ENCODE measurements around the gene ZNF474. TPM values are rescaled to one million over a fixed set of nuclear protein-coding genes. Genes with fewer than 3 reads are reported as not detected.

ZNF474 gene
- total and polyA plus RNA-seq, 2 donors from 2014 or later = 0.38 TPM; not detected in 1

DNA sequence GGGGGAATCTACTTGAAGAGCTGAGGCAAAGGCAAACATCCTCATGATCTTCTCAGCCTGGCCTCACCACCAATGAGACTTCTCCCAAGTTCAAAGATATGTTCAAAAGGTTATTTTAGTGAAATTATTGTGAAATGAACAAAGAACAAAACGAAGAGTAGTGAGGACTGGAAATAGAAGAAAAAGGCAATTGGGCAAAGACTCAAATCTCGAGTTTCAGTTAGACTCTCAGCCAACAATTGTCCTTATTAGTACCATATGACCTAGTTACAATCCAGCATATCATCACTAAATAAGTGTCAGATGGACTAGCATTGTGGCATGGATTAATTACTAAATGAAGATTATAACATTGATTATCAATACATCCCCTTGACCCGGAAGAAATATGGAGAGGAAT, 9.0 kb downstream of the ZNF474 start:
- H3K27ac ChIP-seq (ENCODE audit: low read depth in 2 of 2, low read length in 2 of 2) = no peak overlapping the region
- FAIRE-seq = no peak

DNA sequence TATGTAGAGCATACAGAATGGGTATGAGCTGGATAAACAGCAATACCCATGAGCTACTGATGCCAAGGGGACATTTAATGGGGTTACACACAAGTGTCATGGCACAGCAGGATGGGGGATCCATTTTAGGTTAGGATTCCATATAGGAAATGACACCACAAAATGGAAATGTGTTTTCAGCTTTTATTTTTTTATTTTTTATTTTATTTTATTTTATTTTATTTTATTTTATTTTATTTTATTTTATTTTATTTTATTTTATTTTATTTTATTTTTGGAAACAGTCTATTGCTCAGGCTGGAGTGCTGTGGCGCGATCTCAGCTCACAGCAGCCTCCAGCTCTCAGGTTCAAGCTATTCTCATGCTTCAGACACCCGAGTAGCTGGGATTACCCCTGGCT, 11.6 kb downstream of the ZNF474 start:
- H3K36me3 ChIP-seq (ENCODE audit: control insufficient read depth in 2 of 3, insufficient read depth in 3 of 3, low read length in 3 of 3) = no peaks in the 10 kb centered on the region
- no peaks in the 10 kb centered on the region for H3K27me3 ChIP-seq (ENCODE audit: control insufficient read depth, insufficient read depth, low read length)
- no peak overlapping the region for H3K9ac ChIP-seq (ENCODE audit: low read length in 3 of 3)
- no peak for DNase-seq
- intact Hi-C loops (cut with DNase I) = no loop called here
- no peaks in the 10 kb centered on the region for H3K4me1 ChIP-seq (ENCODE audit: control insufficient read depth in 2 of 3, insufficient read depth in 2 of 3, low read depth in 1 of 3, low read length in 3 of 3)
- H3K27ac ChIP-seq (ENCODE audit: low read depth in 2 of 2, low read length in 2 of 2) = no peak overlapping the region
- TF ChIP-seq, protein P1, sequence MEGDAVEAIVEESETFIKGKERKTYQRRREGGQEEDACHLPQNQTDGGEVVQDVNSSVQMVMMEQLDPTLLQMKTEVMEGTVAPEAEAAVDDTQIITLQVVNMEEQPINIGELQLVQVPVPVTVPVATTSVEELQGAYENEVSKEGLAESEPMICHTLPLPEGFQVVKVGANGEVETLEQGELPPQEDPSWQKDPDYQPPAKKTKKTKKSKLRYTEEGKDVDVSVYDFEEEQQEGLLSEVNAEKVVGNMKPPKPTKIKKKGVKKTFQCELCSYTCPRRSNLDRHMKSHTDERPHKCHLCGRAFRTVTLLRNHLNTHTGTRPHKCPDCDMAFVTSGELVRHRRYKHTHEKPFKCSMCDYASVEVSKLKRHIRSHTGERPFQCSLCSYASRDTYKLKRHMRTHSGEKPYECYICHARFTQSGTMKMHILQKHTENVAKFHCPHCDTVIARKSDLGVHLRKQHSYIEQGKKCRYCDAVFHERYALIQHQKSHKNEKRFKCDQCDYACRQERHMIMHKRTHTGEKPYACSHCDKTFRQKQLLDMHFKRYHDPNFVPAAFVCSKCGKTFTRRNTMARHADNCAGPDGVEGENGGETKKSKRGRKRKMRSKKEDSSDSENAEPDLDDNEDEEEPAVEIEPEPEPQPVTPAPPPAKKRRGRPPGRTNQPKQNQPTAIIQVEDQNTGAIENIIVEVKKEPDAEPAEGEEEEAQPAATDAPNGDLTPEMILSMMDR (IDR thresholded peaks at IDR 0.05; ENCODE audit: borderline replicate concordance, extremely low read depth, insufficient read depth) = no peak
- no peaks in the 10 kb centered on the region for H3K9me3 ChIP-seq (ENCODE audit: control insufficient read depth in 2 of 3, insufficient read depth in 1 of 3, low read length in 3 of 3)
- no peak overlapping the region for H3K4me3 ChIP-seq (ENCODE audit: low read length in 3 of 3)
- no peak for FAIRE-seq

More for the DNA sequence above, 9.0 kb downstream of the ZNF474 start:
- TF ChIP-seq, protein P1 (IDR thresholded peaks at IDR 0.05; ENCODE audit: borderline replicate concordance, extremely low read depth, insufficient read depth) = no peak
- intact Hi-C loops (cut with DNase I) = no loop called here
- no peak for DNase-seq
- no peaks in the 10 kb centered on the region for H3K27me3 ChIP-seq (ENCODE audit: control insufficient read depth, insufficient read depth, low read length)
- H3K4me3 ChIP-seq (ENCODE audit: low read length in 3 of 3) = no peak overlapping the region
- H3K36me3 ChIP-seq (ENCODE audit: control insufficient read depth in 2 of 3, insufficient read depth in 3 of 3, low read length in 3 of 3) = no peaks in the 10 kb centered on the region
- H3K9ac ChIP-seq (ENCODE audit: low read length in 3 of 3) = no peak overlapping the region
- no peaks in the 10 kb centered on the region for H3K4me1 ChIP-seq (ENCODE audit: control insufficient read depth in 2 of 3, insufficient read depth in 2 of 3, low read depth in 1 of 3, low read length in 3 of 3)
- no peaks in the 10 kb centered on the region for H3K9me3 ChIP-seq (ENCODE audit: control insufficient read depth in 2 of 3, insufficient read depth in 1 of 3, low read length in 3 of 3)

DNA sequence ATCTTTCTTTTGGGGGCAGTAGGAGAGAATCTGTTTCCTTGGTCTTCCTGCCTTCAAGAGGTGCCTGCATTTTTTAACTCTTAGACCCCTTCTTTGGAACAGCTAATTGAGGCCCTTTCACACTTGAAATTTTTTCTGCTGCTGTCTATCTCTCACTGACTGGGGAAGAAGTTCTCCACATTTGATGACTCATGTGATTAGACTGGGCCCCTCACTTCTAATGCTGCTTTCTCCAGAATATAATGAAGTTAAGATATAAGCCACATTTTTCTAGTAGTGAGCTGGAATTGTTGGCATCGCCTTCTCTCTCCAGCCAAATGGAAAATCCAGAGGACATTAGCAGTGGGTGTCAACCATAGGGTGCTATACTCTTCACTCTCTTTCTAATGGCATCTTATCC, 12.4 kb downstream of the ZNF474 start:
- intact Hi-C loops (cut with DNase I) = no loop called here
- no peak for DNase-seq
- TF ChIP-seq, protein P1 (IDR thresholded peaks at IDR 0.05; ENCODE audit: borderline replicate concordance, extremely low read depth, insufficient read depth) = no peak
- Histone ChIP-seq H3K4me3 (ENCODE audit: low read length in 3 of 3) (no peak overlapping the region), H3K9me3 (ENCODE audit: control insufficient read depth in 2 of 3, insufficient read depth in 1 of 3, low read length in 3 of 3) (no peaks in the 10 kb centered on the region), H3K4me1 (ENCODE audit: control insufficient read depth in 2 of 3, insufficient read depth in 2 of 3, low read depth in 1 of 3, low read length in 3 of 3) (no peaks in the 10 kb centered on the region), H3K36me3 (ENCODE audit: control insufficient read depth in 2 of 3, insufficient read depth in 3 of 3, low read length in 3 of 3) (no peaks in the 10 kb centered on the region), H3K9ac (ENCODE audit: low read length in 3 of 3) (no peak overlapping the region), H3K27me3 (ENCODE audit: control insufficient read depth, insufficient read depth, low read length) (no peaks in the 10 kb centered on the region), H3K27ac (ENCODE audit: low read depth in 2 of 2, low read length in 2 of 2) (no peak overlapping the region)
- FAIRE-seq = no peak

DNA sequence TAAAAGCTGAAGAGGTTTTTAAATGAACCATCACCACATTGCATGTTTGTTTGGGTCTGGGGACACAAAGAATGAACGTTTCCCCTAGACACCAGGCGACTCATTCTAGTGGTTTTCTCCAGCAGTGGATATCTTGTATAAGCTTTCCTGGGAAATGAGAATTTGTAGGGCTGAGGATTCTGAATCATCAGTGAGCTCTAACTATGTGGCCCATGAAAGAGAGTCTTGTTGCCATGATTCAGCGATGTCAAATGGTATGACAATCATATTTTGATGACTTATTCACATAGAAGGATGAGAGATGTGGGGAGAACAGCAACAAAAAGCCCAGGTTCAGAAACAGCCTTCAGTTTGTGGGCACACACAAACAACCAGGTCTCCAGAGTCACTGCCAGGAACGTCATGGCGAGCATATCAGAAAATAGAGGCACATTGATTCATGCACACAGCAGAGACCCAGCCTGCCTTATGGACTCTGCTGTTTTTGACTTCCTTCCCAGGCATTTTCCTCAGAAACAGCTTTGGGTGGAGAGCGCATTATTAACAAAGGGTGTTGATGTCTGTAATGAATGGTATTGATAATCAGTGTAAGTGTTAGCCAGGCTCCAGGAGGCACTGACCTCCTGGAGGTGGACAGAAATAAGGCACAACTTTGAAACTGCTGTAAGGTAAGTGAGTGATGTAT, 13.3 kb downstream of the ZNF474 start:
- Histone ChIP-seq H3K4me3 (ENCODE audit: low read length in 3 of 3) (no peak overlapping the region), H3K36me3 (ENCODE audit: control insufficient read depth in 2 of 3, insufficient read depth in 3 of 3, low read length in 3 of 3) (no peaks in the 10 kb centered on the region), H3K9me3 (ENCODE audit: control insufficient read depth in 2 of 3, insufficient read depth in 1 of 3, low read length in 3 of 3) (no peaks in the 10 kb centered on the region), H3K27me3 (ENCODE audit: control insufficient read depth, insufficient read depth, low read length) (no peaks in the 10 kb centered on the region), H3K9ac (ENCODE audit: low read length in 3 of 3) (no peak overlapping the region), H3K27ac (ENCODE audit: low read depth in 2 of 2, low read length in 2 of 2) (no peak overlapping the region), H3K4me1 (ENCODE audit: control insufficient read depth in 2 of 3, insufficient read depth in 2 of 3, low read depth in 1 of 3, low read length in 3 of 3) (no peaks in the 10 kb centered on the region)
- no peak for DNase-seq
- FAIRE-seq = no peak
- TF ChIP-seq, protein P1 (IDR thresholded peaks at IDR 0.05; ENCODE audit: borderline replicate concordance, extremely low read depth, insufficient read depth) = no peak
- intact Hi-C loops (cut with DNase I) = no loop called here
